ENCODE results near the gene LY86. TPM values are rescaled to one million over a fixed set of nuclear protein-coding genes. Genes with fewer than 3 reads are reported as not detected.
A peak's percentile ranks its signal among the peaks of the same experiment; 100 is the strongest.

The LY86 gene
- total and polyA plus RNA-seq, 2 of the 13 experiments (the other 11 are each of a cell fraction or from before 2014, with no cell fraction given) = not detected

DNA sequence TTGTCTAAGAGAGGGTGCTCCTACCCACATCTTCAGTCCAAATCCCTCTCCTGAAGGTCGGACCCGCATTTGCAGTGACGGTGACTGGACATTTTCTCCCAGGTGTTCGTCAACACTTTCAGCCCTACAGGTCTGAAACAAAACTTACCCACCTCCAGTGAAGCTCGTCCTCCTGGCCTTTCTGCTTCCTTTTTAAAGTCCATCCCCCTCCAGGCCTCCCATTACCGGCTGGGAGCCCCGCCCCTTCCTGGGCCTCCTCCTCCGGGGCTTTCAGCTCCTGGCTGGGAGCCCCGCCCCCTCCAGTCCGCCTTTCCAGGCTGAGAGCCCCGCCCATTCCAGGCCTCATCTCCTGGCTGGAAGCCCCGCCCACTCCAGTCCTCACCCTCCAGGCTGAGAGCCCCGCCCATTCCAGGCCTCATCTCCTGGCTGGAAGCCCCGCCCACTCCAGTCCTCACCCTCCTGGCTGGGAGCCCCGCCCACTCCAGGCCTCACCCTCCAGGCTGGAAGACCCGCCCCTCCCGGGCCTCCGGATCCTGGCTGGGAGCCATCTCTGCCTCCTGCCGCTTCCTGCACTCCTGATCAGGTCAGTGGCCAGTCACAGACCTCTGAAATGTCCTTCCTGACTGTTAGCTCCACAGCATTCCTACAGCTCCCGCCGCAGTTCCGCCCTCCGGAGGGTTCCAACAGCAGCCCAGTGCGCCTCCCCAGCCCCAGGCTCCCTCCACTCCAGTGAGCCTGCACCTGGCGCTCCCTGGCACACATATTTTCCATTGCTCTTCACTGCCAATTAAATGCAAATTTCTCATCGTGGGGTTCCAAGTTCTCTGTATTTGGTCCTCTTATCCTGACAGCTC lies 98.5 kb downstream of the LY86 start (continued):
- TF ChIP-seq SRSF1 (optimal IDR thresholded peaks at IDR 0.05; ENCODE audit: low read depth, low read length) (peak; percentile 70), POLR2AphosphoS5 (IDR thresholded peaks at IDR 0.05; ENCODE audit: low read depth, low read length) (peak; percentile 40; the same call in 1 of the 2 replicates), MTA1 (CRISPR knock-in tag; IDR thresholded peaks at IDR 0.05; ENCODE audit: borderline replicate concordance) (peak; percentile 35; the same call in 1 of the 2 replicates), BORCS8-MEF2B (CRISPR knock-in tag; IDR thresholded peaks at IDR 0.05) (0 out of 2 replicates have a peak, but pooled peaks have one; percentile 31), SP5 (CRISPR knock-in tag; IDR thresholded peaks at IDR 0.05; ENCODE audit: borderline replicate concordance, low read depth) (peak; percentile 25; the same call in 1 of the 2 replicates), ERF (CRISPR knock-in tag; IDR thresholded peaks at IDR 0.05) (peak; percentile 68; the same call in 1 of the 2 replicates), HOMEZ (CRISPR knock-in tag; IDR thresholded peaks at IDR 0.05; ENCODE audit: low read depth) (peak; percentile 63; the same call in 1 of the 2 replicates), MAX (IDR thresholded peaks at IDR 0.05) (peak; percentile 43; the same call in 1 of the 2 replicates), ZNF3 (CRISPR knock-in tag; IDR thresholded peaks at IDR 0.05) (no peak), ZBTB20 (CRISPR knock-in tag; IDR thresholded peaks at IDR 0.05; ENCODE audit: borderline replicate concordance, low read depth) (peak; percentile 72; the same call in 1 of the 2 replicates), SNAPC2 (CRISPR knock-in tag; IDR thresholded peaks at IDR 0.05) (no peak), GATAD1 (CRISPR knock-in tag; IDR thresholded peaks at IDR 0.05) (no peak; the same call in 1 of the 2 replicates)
- TF ChIP-seq, protein P1, sequence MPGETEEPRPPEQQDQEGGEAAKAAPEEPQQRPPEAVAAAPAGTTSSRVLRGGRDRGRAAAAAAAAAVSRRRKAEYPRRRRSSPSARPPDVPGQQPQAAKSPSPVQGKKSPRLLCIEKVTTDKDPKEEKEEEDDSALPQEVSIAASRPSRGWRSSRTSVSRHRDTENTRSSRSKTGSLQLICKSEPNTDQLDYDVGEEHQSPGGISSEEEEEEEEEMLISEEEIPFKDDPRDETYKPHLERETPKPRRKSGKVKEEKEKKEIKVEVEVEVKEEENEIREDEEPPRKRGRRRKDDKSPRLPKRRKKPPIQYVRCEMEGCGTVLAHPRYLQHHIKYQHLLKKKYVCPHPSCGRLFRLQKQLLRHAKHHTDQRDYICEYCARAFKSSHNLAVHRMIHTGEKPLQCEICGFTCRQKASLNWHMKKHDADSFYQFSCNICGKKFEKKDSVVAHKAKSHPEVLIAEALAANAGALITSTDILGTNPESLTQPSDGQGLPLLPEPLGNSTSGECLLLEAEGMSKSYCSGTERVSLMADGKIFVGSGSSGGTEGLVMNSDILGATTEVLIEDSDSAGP (CRISPR knock-in tag; IDR thresholded peaks at IDR 0.05; ENCODE audit: borderline replicate concordance) = peak; percentile 75; the same call in 1 of the 2 replicates
- TF ChIP-seq, protein P2, sequence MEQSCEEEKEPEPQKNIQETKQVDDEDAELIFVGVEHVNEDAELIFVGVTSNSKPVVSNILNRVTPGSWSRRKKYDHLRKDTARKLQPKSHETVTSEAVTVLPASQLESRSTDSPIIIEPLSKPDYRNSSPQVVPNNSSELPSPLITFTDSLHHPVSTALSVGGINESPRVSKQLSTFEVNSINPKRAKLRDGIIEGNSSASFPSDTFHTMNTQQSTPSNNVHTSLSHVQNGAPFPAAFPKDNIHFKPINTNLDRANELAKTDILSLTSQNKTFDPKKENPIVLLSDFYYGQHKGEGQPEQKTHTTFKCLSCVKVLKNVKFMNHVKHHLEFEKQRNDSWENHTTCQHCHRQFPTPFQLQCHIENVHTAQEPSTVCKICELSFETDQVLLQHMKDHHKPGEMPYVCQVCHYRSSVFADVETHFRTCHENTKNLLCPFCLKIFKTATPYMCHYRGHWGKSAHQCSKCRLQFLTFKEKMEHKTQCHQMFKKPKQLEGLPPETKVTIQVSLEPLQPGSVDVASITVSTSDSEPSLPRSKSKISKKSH (CRISPR knock-in tag; IDR thresholded peaks at IDR 0.05; ENCODE audit: borderline replicate concordance) = 0 out of 2 replicates have a peak, but pooled peaks have one; percentile 54
- TF ChIP-seq, protein P3, sequence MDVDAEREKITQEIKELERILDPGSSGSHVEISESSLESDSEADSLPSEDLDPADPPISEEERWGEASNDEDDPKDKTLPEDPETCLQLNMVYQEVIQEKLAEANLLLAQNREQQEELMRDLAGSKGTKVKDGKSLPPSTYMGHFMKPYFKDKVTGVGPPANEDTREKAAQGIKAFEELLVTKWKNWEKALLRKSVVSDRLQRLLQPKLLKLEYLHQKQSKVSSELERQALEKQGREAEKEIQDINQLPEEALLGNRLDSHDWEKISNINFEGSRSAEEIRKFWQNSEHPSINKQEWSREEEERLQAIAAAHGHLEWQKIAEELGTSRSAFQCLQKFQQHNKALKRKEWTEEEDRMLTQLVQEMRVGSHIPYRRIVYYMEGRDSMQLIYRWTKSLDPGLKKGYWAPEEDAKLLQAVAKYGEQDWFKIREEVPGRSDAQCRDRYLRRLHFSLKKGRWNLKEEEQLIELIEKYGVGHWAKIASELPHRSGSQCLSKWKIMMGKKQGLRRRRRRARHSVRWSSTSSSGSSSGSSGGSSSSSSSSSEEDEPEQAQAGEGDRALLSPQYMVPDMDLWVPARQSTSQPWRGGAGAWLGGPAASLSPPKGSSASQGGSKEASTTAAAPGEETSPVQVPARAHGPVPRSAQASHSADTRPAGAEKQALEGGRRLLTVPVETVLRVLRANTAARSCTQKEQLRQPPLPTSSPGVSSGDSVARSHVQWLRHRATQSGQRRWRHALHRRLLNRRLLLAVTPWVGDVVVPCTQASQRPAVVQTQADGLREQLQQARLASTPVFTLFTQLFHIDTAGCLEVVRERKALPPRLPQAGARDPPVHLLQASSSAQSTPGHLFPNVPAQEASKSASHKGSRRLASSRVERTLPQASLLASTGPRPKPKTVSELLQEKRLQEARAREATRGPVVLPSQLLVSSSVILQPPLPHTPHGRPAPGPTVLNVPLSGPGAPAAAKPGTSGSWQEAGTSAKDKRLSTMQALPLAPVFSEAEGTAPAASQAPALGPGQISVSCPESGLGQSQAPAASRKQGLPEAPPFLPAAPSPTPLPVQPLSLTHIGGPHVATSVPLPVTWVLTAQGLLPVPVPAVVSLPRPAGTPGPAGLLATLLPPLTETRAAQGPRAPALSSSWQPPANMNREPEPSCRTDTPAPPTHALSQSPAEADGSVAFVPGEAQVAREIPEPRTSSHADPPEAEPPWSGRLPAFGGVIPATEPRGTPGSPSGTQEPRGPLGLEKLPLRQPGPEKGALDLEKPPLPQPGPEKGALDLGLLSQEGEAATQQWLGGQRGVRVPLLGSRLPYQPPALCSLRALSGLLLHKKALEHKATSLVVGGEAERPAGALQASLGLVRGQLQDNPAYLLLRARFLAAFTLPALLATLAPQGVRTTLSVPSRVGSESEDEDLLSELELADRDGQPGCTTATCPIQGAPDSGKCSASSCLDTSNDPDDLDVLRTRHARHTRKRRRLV (CRISPR knock-in tag; IDR thresholded peaks at IDR 0.05) = peak; percentile 40; the same call in 1 of the 2 replicates
- TF ChIP-seq, protein P4, sequence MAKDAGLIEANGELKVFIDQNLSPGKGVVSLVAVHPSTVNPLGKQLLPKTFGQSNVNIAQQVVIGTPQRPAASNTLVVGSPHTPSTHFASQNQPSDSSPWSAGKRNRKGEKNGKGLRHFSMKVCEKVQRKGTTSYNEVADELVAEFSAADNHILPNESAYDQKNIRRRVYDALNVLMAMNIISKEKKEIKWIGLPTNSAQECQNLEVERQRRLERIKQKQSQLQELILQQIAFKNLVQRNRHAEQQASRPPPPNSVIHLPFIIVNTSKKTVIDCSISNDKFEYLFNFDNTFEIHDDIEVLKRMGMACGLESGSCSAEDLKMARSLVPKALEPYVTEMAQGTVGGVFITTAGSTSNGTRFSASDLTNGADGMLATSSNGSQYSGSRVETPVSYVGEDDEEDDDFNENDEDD (CRISPR knock-in tag; IDR thresholded peaks at IDR 0.05; ENCODE audit: borderline replicate concordance) = 0 out of 2 replicates have a peak, but pooled peaks have one; percentile 25
